Measurements from ENCODE around the gene SWT1. TPM values are rescaled to one million over a fixed set of nuclear protein-coding genes. Genes with fewer than 3 reads are reported as not detected.
"Not testable (repeated sequence)": the region's sequence is repeated elsewhere in the genome, so short reads cannot be mapped to it uniquely, and the experiment has no call there.

Gene SWT1
- total RNA-seq, 2 experiments from 2014 or later, result 1.8 to 2.5 TPM

DNA sequence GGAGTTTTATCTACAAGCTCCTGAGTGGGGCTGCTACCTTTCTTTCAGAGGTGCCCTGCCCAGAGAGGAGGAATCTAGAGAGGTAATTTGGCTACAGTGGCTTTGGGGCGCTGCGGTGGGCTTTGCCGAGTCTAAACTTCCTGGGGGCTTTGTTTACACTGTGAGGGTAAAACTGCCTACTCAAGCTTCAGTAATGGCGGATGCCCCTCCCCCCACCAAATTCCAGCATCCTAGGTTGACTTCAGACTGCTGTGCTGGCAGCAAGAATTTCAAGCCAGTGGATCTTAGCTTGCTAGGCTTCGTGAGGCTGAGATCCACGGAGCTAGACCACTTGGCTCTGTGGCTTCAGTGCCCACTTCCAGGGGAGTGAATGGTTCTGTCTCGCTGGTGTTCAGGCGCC, 43.9 kb downstream of the SWT1 start:
- ChIA-PET CTCF (no interaction called here), POLR2A (no interaction called here)

DNA sequence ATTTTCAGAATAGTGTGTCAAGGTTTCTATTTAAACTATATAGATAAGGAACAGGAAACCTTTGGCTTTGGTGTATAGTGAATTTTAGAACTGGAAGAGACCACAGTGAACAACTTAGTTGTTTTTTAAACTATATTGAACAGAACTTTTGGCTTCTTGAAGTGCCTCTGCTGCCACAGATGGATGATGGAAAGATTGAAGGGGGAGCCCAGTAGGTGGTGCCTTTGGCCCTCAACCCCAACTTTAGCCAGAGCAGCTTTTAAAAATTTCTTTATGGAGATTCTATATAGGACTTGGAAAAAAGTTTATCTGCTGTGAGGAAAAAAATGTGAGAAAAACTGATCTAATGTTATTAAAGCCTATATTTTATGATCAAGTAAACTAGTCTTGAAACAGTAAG, 50.2 kb downstream of the SWT1 start:
- H3K27ac Mint-ChIP-seq, result no peak overlapping the region
- H3K4me3 Mint-ChIP-seq, result no peak overlapping the region
- ChIA-PET CTCF (no interaction called here), POLR2A (interaction anchor here (0.8 kb wide), 1 partner anchor 109 kb away, joined by 3 read pairs; no protein-coding TSS in a partner anchor)
- DNase-seq (no peak), ATAC-seq (no peak)
- peaks cover 16% of the 10 kb centered on the region for H3K36me3 Mint-ChIP-seq (ENCODE audit: low read depth)
- TF ChIP-seq, protein P1, sequence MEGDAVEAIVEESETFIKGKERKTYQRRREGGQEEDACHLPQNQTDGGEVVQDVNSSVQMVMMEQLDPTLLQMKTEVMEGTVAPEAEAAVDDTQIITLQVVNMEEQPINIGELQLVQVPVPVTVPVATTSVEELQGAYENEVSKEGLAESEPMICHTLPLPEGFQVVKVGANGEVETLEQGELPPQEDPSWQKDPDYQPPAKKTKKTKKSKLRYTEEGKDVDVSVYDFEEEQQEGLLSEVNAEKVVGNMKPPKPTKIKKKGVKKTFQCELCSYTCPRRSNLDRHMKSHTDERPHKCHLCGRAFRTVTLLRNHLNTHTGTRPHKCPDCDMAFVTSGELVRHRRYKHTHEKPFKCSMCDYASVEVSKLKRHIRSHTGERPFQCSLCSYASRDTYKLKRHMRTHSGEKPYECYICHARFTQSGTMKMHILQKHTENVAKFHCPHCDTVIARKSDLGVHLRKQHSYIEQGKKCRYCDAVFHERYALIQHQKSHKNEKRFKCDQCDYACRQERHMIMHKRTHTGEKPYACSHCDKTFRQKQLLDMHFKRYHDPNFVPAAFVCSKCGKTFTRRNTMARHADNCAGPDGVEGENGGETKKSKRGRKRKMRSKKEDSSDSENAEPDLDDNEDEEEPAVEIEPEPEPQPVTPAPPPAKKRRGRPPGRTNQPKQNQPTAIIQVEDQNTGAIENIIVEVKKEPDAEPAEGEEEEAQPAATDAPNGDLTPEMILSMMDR (IDR thresholded peaks at IDR 0.05), result no peak
- intact Hi-C loops (cut with micrococcal nuclease), result no loop called here
- no peaks in the 10 kb centered on the region for H3K4me1 Mint-ChIP-seq (ENCODE audit: low read depth)
- H3K27me3 Mint-ChIP-seq, result no peaks in the 10 kb centered on the region
- H3K9me3 Mint-ChIP-seq, result peaks cover 5% of the 10 kb centered on the region

More for the DNA sequence above, 43.9 kb downstream of the SWT1 start:
- H3K4me1 Mint-ChIP-seq (ENCODE audit: low read depth), result no peaks in the 10 kb centered on the region
- no peak for ATAC-seq
- DNase-seq, result no peak
- intact Hi-C loops (cut with micrococcal nuclease), result no loop called here
- H3K36me3 Mint-ChIP-seq (ENCODE audit: low read depth), result peaks cover 31% of the 10 kb centered on the region
- no peak overlapping the region for H3K27ac Mint-ChIP-seq
- TF ChIP-seq, protein P1 (IDR thresholded peaks at IDR 0.05), result no peak
- H3K27me3 Mint-ChIP-seq, result no peaks in the 10 kb centered on the region
- no peak overlapping the region for H3K4me3 Mint-ChIP-seq
- H3K9me3 Mint-ChIP-seq, result peaks cover 10% of the 10 kb centered on the region

DNA sequence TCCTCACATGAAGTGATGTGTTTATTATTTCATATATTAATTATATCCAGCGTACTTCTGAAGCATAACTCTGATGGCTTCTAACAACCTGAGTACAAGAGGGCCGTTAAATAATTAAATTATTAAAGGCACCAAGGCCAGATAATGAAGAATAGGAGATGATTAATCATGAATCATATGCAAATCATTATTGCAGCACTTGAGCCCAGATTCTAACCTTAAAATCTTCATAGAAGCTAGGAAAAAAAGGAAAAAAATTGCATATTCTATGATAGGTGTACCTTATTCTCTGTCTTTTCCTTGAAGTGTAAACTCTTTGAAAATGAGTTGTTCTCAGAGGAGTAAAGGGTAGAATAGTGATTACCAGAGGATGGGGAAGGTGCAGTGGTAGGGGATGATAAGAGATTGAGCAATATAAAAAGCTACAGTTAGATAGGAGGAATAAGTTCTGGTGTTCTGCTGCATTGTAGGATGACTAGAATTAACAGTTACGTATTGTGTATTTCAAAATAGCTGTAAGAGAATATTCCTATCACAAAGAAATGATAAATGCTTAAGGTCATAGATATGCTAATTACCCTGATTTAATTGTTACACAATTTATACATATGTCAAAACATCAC, 51.1 kb downstream of the SWT1 start:
- Mint-ChIP-seq H3K36me3 (ENCODE audit: low read depth) (peaks cover 16% of the 10 kb centered on the region), H3K4me1 (ENCODE audit: low read depth) (no peaks in the 10 kb centered on the region), H3K4me3 (no peak overlapping the region), H3K27ac (no peak overlapping the region), H3K27me3 (no peaks in the 10 kb centered on the region), H3K9me3 (peaks cover 5% of the 10 kb centered on the region)
- intact Hi-C loops (cut with micrococcal nuclease), result no loop called here
- ChIA-PET CTCF (interaction anchor here (2.0 kb wide), 1 partner anchor 38 kb away, joined by 7 read pairs; no protein-coding TSS in a partner anchor), POLR2A (no interaction called here)
- TF ChIP-seq, protein P1 (IDR thresholded peaks at IDR 0.05), result no peak
- ATAC-seq (no peak), DNase-seq (no peak)

DNA sequence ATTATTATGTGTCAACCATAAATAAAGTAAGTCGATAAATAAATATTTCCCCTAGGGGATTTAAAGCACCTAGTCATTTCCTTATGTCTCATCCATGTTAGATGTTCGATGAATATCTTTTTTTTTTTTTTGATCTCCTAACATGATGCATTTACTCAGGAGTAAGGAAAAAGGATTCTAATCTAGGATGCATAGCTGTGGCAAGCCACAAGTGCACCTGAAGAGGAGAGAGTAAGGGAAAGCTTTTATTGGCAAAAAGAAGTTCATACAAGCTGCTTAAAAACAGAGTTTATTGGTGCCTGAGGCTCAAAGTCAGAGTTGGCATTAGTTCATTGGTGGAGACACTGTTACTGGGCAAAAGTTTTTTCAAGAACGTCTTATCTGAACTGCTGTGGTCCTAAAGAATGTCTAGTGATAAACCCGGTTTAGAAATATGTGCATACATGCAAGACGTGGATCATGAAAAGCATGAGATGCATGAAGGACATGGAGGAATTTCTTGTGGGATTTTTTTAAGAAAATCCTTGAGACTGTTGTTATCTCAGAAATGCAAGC, 51.7 kb downstream of the SWT1 start:
- H3K4me1 Mint-ChIP-seq (ENCODE audit: low read depth), result no peaks in the 10 kb centered on the region
- H3K27me3 Mint-ChIP-seq, result no peaks in the 10 kb centered on the region
- POLR2A ChIA-PET, result no interaction called here
- intact Hi-C loops (cut with micrococcal nuclease), result no loop called here
- no peak overlapping the region for H3K27ac Mint-ChIP-seq
- peaks cover 5% of the 10 kb centered on the region for H3K9me3 Mint-ChIP-seq
- CTCF ChIA-PET, result interaction anchor here (2.0 kb wide), 1 partner anchor 39 kb away, joined by 7 read pairs; no protein-coding TSS in a partner anchor
- no peak for ATAC-seq
- TF ChIP-seq, protein P1 (IDR thresholded peaks at IDR 0.05), result no peak
- H3K4me3 Mint-ChIP-seq, result no peak overlapping the region
- H3K36me3 Mint-ChIP-seq (ENCODE audit: low read depth), result peaks cover 16% of the 10 kb centered on the region
- no peak for DNase-seq

DNA sequence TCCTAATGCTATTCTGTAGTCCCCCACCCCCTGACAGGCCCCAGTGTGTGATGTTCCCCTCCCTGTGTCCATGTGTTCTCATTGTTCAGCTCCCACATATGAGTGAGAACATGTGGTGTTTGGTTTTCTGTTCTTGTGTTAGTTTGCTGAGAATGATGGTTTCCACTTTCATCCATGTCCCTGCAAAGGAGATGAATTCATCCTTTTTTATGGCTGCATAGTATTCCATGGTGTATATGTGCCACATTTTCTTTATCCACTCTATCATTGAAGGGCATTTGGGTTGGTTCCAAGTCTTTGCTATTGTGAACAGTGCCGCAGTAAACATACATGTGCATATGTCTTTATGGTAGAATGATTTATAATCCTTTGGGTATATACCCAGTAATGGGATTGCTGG, 52.4 kb downstream of the SWT1 start:
- H3K27ac Mint-ChIP-seq; H3K9me3 Mint-ChIP-seq; DNase-seq; H3K4me1 Mint-ChIP-seq (ENCODE audit: low read depth); H3K4me3 Mint-ChIP-seq; H3K27me3 Mint-ChIP-seq; ATAC-seq; POLR2A ChIA-PET; intact Hi-C loops (cut with micrococcal nuclease): not testable (repeated sequence)
- H3K36me3 Mint-ChIP-seq (ENCODE audit: low read depth), result peaks cover 16% of the 10 kb centered on the region
- CTCF ChIA-PET, result interaction anchor here (2.0 kb wide), 1 partner anchor 40 kb away, joined by 7 read pairs; no protein-coding TSS in a partner anchor
